ENCODE data around the gene NIN.

DNA sequence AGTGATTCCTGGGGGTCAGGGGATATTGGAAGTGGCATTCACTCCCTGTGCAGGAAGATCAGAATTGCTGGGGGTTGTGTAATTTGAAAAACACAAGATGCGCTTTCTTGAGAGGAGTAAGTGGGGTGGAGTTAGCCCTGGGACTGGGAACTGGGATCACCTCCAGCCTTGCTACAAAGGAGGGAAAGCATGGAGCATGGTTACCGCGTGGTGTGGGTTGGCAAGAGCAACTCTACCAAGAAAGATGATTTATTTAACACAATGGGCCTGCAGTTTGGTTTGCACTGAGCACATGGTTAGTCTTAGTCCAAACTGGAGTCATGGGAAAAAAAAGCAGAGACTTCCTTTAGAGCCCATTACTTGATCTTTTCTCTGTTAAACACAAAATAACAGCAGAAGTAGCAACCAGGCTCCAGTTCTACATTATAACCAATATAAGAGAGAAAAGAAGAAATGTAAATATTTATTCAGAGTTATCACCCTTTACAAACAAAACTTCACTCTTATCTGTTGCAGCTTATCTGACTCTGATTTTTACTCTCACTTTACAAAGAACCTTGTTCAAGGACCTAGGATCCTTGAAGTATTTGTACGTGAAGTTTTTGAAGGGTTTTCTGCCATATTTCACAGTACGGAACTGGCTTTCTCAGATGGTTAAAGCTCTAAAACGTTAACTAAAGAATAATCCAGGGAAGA lies 2.1 kb upstream of the NIN start:
- TF ChIP-seq POLR2A (IDR thresholded peaks at IDR 0.05; ENCODE audit: low read depth, low read length) (no peak), CEBPB (IDR thresholded peaks at IDR 0.05; ENCODE audit: low read depth, low read length) (no peak)
- TF ChIP-seq, protein P1, sequence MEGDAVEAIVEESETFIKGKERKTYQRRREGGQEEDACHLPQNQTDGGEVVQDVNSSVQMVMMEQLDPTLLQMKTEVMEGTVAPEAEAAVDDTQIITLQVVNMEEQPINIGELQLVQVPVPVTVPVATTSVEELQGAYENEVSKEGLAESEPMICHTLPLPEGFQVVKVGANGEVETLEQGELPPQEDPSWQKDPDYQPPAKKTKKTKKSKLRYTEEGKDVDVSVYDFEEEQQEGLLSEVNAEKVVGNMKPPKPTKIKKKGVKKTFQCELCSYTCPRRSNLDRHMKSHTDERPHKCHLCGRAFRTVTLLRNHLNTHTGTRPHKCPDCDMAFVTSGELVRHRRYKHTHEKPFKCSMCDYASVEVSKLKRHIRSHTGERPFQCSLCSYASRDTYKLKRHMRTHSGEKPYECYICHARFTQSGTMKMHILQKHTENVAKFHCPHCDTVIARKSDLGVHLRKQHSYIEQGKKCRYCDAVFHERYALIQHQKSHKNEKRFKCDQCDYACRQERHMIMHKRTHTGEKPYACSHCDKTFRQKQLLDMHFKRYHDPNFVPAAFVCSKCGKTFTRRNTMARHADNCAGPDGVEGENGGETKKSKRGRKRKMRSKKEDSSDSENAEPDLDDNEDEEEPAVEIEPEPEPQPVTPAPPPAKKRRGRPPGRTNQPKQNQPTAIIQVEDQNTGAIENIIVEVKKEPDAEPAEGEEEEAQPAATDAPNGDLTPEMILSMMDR (conservative IDR thresholded peaks at IDR 0.05; ENCODE audit: low read depth, low read length): no peak
